ENCODE data around the gene EVL.

The EVL gene

GRCh38 chr14:100165831-100166440 is 100.7 kb downstream of the EVL start:
- TF ChIP-seq, protein P1, sequence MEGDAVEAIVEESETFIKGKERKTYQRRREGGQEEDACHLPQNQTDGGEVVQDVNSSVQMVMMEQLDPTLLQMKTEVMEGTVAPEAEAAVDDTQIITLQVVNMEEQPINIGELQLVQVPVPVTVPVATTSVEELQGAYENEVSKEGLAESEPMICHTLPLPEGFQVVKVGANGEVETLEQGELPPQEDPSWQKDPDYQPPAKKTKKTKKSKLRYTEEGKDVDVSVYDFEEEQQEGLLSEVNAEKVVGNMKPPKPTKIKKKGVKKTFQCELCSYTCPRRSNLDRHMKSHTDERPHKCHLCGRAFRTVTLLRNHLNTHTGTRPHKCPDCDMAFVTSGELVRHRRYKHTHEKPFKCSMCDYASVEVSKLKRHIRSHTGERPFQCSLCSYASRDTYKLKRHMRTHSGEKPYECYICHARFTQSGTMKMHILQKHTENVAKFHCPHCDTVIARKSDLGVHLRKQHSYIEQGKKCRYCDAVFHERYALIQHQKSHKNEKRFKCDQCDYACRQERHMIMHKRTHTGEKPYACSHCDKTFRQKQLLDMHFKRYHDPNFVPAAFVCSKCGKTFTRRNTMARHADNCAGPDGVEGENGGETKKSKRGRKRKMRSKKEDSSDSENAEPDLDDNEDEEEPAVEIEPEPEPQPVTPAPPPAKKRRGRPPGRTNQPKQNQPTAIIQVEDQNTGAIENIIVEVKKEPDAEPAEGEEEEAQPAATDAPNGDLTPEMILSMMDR (conservative IDR thresholded peaks at IDR 0.05; ENCODE audit: control insufficient read depth, insufficient read depth, low read depth, low read length) = no peak
- H3K4me3 ChIP-seq (ENCODE audit: control insufficient read depth, low read depth, low read length) = no peak overlapping the region
- no peak for DNase-seq (ENCODE audit: low read depth)

DNA sequence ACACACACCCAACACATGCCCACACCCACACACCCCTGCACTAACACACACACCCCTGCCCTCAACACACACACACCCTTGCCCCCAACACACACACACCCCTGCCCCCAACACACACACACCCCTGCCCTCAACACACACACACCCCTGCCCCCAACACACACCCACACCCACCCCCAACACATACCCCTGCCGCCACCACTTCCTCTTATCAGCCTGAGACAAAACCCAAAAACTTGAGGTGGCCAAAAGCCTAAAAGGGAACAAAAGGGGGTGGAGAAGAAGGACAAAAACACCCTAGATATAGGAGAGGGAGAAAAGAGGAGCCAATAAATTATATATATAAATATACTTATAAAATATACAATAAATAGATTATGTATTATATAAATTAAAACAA is 103.3 kb downstream of the EVL start:
- H3K4me3 ChIP-seq (ENCODE audit: control insufficient read depth, low read depth, low read length) = no peak overlapping the region
- TF ChIP-seq, protein P1 (conservative IDR thresholded peaks at IDR 0.05; ENCODE audit: control insufficient read depth, insufficient read depth, low read depth, low read length) = no peak
- DNase-seq (ENCODE audit: low read depth) = no peak

- DNase-seq (ENCODE audit: low read depth) = no peak
- TF ChIP-seq, protein P1 (conservative IDR thresholded peaks at IDR 0.05; ENCODE audit: control insufficient read depth, insufficient read depth, low read depth, low read length) = no peak
Measured at GRCh38 chr14:100170880-100171279, 105.7 kb downstream of the EVL start.

DNA sequence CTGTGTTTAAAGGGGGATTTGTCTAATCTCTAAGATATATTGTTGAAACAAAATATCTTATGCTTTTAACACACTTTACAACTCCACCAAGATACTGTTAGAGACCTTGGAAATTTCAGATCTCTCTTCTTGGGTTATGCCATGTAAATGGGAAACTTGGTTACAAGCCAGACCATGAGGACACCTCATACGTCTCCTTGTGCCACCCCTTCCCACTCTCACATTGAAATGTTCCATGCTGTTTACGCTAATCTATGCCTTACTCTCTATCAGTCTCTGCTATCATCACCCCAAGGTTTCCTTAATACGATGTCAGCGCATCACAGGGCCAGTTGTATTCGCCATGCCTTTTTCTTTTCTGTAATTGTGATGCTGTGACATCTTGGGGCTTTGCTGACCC is 107.6 kb downstream of the EVL start:
- no peak for DNase-seq (ENCODE audit: low read depth)
- TF ChIP-seq, protein P1 (conservative IDR thresholded peaks at IDR 0.05; ENCODE audit: control insufficient read depth, insufficient read depth, low read depth, low read length) = no peak
- no peak overlapping the region for H3K4me3 ChIP-seq (ENCODE audit: control insufficient read depth, low read depth, low read length)

More at GRCh38 chr14:100170880-100171279, 105.7 kb downstream of the EVL start:
- H3K4me3 ChIP-seq (ENCODE audit: control insufficient read depth, low read depth, low read length) = no peak overlapping the region

GRCh38 chr14:100173353-100173752 is 108.1 kb downstream of the EVL start:
- TF ChIP-seq, protein P1 (conservative IDR thresholded peaks at IDR 0.05; ENCODE audit: control insufficient read depth, insufficient read depth, low read depth, low read length) = no peak
- DNase-seq (ENCODE audit: low read depth) = no peak
- no peak overlapping the region for H3K4me3 ChIP-seq (ENCODE audit: control insufficient read depth, low read depth, low read length)

DNA sequence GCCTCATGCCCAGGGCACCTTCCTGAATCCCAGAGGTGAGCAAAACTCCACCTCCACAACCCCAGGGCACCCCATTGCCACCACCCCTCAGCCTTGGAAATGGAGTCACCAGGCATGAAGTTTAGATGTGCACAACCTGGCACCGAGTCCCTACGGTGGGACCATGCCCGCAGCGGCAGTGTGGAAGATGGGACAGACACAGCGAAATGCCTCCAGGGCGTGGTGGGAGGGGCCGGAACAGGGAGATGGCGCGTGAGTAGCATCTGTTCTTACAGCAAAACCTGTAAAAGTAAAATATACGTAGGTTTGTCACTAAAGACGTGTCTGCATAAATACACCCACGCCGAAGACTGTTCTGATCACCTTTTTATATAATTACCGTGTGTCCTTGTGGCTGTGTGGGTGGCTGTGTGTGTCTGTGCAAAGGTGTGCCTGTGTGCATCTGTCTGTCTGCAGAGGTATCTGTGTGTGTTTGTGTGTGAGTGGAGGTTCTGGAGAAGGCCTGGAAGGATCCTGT is 111.6 kb downstream of the EVL start:
- TF ChIP-seq, protein P1 (conservative IDR thresholded peaks at IDR 0.05; ENCODE audit: control insufficient read depth, insufficient read depth, low read depth, low read length) = no peak
- DNase-seq (ENCODE audit: low read depth) = no peak

More for the DNA sequence above, 111.6 kb downstream of the EVL start:
- no peak overlapping the region for H3K4me3 ChIP-seq (ENCODE audit: control insufficient read depth, low read depth, low read length)

Measured in fibroblast of mammary gland (primary cell).